ENCODE data around the gene PDZD4.

Gene PDZD4

GRCh38 chrX:153791104-153791852 is 39.1 kb downstream of the PDZD4 start:
- no peak for DNase-seq

GRCh38 chrX:153789654-153790053 is 40.7 kb downstream of the PDZD4 start:
- no peak for DNase-seq

- DNase-seq: peak in 1 of 56 donors; percentile 25
Measured at GRCh38 chrX:153786669-153787068, 43.7 kb downstream of the PDZD4 start.

GRCh38 chrX:153784325-153784967 is 45.9 kb downstream of the PDZD4 start:
- no peak for DNase-seq

- no peak for DNase-seq
Measured at GRCh38 chrX:153783378-153784013, 46.8 kb downstream of the PDZD4 start.

- no peak for DNase-seq
Measured at GRCh38 chrX:153782871-153783270, 47.5 kb downstream of the PDZD4 start.

GRCh38 chrX:153782313-153782712 is 48.0 kb downstream of the PDZD4 start:
- DNase-seq: peak in 8 of 56 donors; percentile 8 to 53 (median 25)

GRCh38 chrX:153781428-153782047 is 48.8 kb downstream of the PDZD4 start:
- peak in 5 of 56 donors; percentile 10 to 41 (median 27) for DNase-seq

GRCh38 chrX:153780678-153781427 is 49.5 kb downstream of the PDZD4 start, which contains the start of gene SRPK3:
Gene SRPK3, plus strand, starts transcription at chrX:153781041. Its CDS starts 46 bp downstream, at chrX:153781087.
- DNase-seq: no peak

GRCh38 chrX:153779891-153780677 is 50.3 kb downstream of the PDZD4 start:
- DNase-seq: no peak

- DNase-seq: no peak
Measured at GRCh38 chrX:153778684-153779101, 51.7 kb downstream of the PDZD4 start.

- no peak for DNase-seq
Measured at GRCh38 chrX:153778181-153778580, 52.2 kb downstream of the PDZD4 start.

GRCh38 chrX:153777261-153778090 is 52.9 kb downstream of the PDZD4 start:
- DNase-seq: no peak

GRCh38 chrX:153776611-153777045 is 53.7 kb downstream of the PDZD4 start:
- no peak for DNase-seq

GRCh38 chrX:153776120-153776599 is 54.2 kb downstream of the PDZD4 start:
- DNase-seq: no peak

- no peak for DNase-seq
Measured at GRCh38 chrX:153775293-153776119, 54.8 kb downstream of the PDZD4 start.

- DNase-seq: no peak
Measured at GRCh38 chrX:153774576-153775292, 55.6 kb downstream of the PDZD4 start.
